HL-60 (cell line): ENCODE measurements around the gene PDE4DIP.
"Not testable (repeated sequence)": the region's sequence is repeated elsewhere in the genome, so short reads cannot be mapped to it uniquely, and the experiment has no call there.

ENCODE experiments used
- SPI1 ChIP-seq: IDR thresholded peaks from 2 replicates; pipeline ENCODE4 v1.6.1; 2012; ENCODE audit warnings: low read depth, mild to moderate bottlenecking, borderline replicate concordance
- TF ChIP-seq, protein P1 (sequence below): IDR thresholded peaks from one replicate; pipeline ENCODE4 v1.5.1; 2011; ENCODE audit warnings: low read length, control low read depth, inconsistent platforms; ENCODE audit not compliant: insufficient read depth

DNA sequence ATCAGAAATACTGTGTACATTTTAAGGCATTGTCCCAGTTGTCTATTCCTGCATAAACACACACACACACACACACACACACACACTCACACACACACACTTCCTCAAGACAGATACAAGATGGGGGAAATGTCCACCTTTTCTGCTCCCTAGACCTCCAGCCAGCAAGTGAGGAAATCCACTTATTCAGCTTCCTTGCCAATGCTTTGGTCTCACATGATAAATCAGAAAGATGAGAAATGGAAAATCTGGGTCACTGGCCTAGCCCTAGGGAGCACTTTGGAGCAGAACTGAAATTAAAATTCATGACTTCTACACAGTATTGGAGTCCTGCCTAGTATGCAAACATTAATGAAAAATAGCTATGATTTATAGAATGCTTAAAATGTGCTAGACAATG is 15.3 kb upstream of the PDE4DIP start:
- TF ChIP-seq, protein P1, sequence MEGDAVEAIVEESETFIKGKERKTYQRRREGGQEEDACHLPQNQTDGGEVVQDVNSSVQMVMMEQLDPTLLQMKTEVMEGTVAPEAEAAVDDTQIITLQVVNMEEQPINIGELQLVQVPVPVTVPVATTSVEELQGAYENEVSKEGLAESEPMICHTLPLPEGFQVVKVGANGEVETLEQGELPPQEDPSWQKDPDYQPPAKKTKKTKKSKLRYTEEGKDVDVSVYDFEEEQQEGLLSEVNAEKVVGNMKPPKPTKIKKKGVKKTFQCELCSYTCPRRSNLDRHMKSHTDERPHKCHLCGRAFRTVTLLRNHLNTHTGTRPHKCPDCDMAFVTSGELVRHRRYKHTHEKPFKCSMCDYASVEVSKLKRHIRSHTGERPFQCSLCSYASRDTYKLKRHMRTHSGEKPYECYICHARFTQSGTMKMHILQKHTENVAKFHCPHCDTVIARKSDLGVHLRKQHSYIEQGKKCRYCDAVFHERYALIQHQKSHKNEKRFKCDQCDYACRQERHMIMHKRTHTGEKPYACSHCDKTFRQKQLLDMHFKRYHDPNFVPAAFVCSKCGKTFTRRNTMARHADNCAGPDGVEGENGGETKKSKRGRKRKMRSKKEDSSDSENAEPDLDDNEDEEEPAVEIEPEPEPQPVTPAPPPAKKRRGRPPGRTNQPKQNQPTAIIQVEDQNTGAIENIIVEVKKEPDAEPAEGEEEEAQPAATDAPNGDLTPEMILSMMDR, result not testable (repeated sequence)
- not testable (repeated sequence) for TF ChIP-seq SPI1
